IMR-90 (cell line): Measurements from ENCODE around the gene UST. TPM values are rescaled to one million over a fixed set of nuclear protein-coding genes. Genes with fewer than 3 reads are reported as not detected.

Source experiments
- ATAC-seq: fragments of 200-7000 bp; cut with Tn5 transposase; 2 replicates; pipeline ENCODE4 v1.9.1; 2020; ENCODE audit warnings: low read depth, mild to moderate bottlenecking, moderate library complexity
- BruUV-seq: library from RNA; stranded (reverse); fragments of 400-500 nt; replicated peaks from 2 replicates; lab custom pipeline; 2021; lab: Mats Ljungman, UMichigan
- CTCF ChIA-PET: fragments of 300-600 bp; formaldehyde crosslinking; extraction: SDS; loops from one replicate; lab custom pipeline; 2021; ENCODE audit warnings: antibody characterized with exemption; lab: Yijun Ruan, JAX
- POLR2A ChIA-PET: fragments of 300-600 bp; sonication (Branson Sonifier 250); formaldehyde crosslinking; loops from one replicate; lab custom pipeline; 2022; ENCODE audit warnings: antibody characterized with exemption; ENCODE audit not compliant: unreplicated experiment; lab: Charles Lee
- DNase-seq: peaks from one replicate; pipeline ENCODE4 v3.0.0; 2013
- H2AFZ ChIP-seq: replicated peaks from 2 replicates; pipeline ENCODE3; 2013; ENCODE audit warnings: low read length, mild to moderate bottlenecking; ENCODE audit not compliant: poor library complexity
- H2AK5ac ChIP-seq: 2 replicates; pipeline ENCODE4 v1.6.1; 2013; ENCODE audit warnings: low read depth, low read length, inconsistent platforms
- H2AK9ac ChIP-seq: replicated peaks from 2 replicates; pipeline ENCODE3; 2013; ENCODE audit warnings: mild to moderate bottlenecking, low read depth, low read length, moderate library complexity; ENCODE audit not compliant: poor library complexity
- H2BK120ac ChIP-seq: 2 replicates; pipeline ENCODE4 v1.6.1; 2013; ENCODE audit warnings: low read depth, low read length, inconsistent platforms
- H2BK15ac ChIP-seq: 3 replicates; pipeline ENCODE4 v1.6.1; 2013; ENCODE audit warnings: low read depth, low read length, inconsistent platforms
- H2BK20ac ChIP-seq: 2 replicates; pipeline ENCODE4 v1.6.1; 2013; ENCODE audit warnings: low read depth, mild to moderate bottlenecking, inconsistent platforms, low read length, moderate library complexity
- H2BK5ac ChIP-seq: 2 replicates; pipeline ENCODE4 v1.6.1; 2013; ENCODE audit warnings: mild to moderate bottlenecking, low read depth, low read length, inconsistent platforms; ENCODE audit not compliant: poor library complexity, severe bottlenecking
- H3K14ac ChIP-seq: replicated peaks from 2 replicates; pipeline ENCODE4 v1.6.1; 2013; ENCODE audit warnings: low read depth, low read length, inconsistent platforms
- H3K18ac ChIP-seq: 2 replicates; pipeline ENCODE4 v1.6.1; 2013; ENCODE audit warnings: low read depth, low read length, control low read depth
- H3K23ac ChIP-seq: 2 replicates; pipeline ENCODE4 v1.6.1; 2013; ENCODE audit warnings: low read depth, low read length, inconsistent platforms
- H3K27ac ChIP-seq: 2 replicates; pipeline ENCODE4 v1.5.1; 2013; ENCODE audit warnings: mild to moderate bottlenecking, control low read depth, low read length; ENCODE audit not compliant: insufficient read depth
- H3K27me3 ChIP-seq: 2 replicates; pipeline ENCODE4 v1.6.1; 2013; ENCODE audit warnings: low read length; ENCODE audit not compliant: control insufficient read depth, insufficient read depth
- H3K36me3 ChIP-seq: 2 replicates; pipeline ENCODE4 v1.6.1; 2013; ENCODE audit warnings: low read length, mixed read lengths; ENCODE audit not compliant: control insufficient read depth, insufficient read depth
- H3K4ac ChIP-seq: 2 replicates; pipeline ENCODE4 v1.6.1; 2013; ENCODE audit warnings: low read depth, low read length, inconsistent platforms
- H3K4me1 ChIP-seq: 2 replicates; pipeline ENCODE4 v1.6.1; 2013; ENCODE audit warnings: low read length, mixed read lengths; ENCODE audit not compliant: control insufficient read depth, insufficient read depth
- H3K4me2 ChIP-seq: 2 replicates; pipeline ENCODE4 v1.6.1; 2013; ENCODE audit warnings: low read depth, mild to moderate bottlenecking, control low read depth, low read length, moderate library complexity
- H3K4me3 ChIP-seq: 2 replicates; pipeline ENCODE4 v1.5.1; 2013; ENCODE audit warnings: low read depth, mild to moderate bottlenecking, control low read depth, low read length, moderate library complexity; ENCODE audit not compliant: insufficient read depth
- H3K56ac ChIP-seq: 2 replicates; pipeline ENCODE4 v1.6.1; 2013; ENCODE audit warnings: low read length, inconsistent platforms; ENCODE audit not compliant: insufficient read depth; ENCODE audit errors: extremely low read depth
- H3K79me1 ChIP-seq, 2 experiments: 2 replicates each; pipeline ENCODE4 v1.6.1; 2013; ENCODE audit warnings: low read length in 2 of 2, inconsistent platforms in 1 of 2, low read depth in 1 of 2
- H3K9ac ChIP-seq: 2 replicates; pipeline ENCODE4 v1.6.1; 2013; ENCODE audit warnings: low read depth, low read length, control low read depth
- H3K9me1 ChIP-seq: 2 replicates; pipeline ENCODE4 v1.6.1; 2013; ENCODE audit warnings: low read length, inconsistent platforms; ENCODE audit not compliant: insufficient read depth
- H3K9me3 ChIP-seq: 2 replicates; pipeline ENCODE4 v1.6.1; 2013; ENCODE audit warnings: low read length; ENCODE audit not compliant: control insufficient read depth, insufficient read depth
- H4K20me1 ChIP-seq: 2 replicates; pipeline ENCODE4 v1.6.1; 2013; ENCODE audit warnings: low read length, inconsistent platforms; ENCODE audit not compliant: insufficient read depth
- H4K5ac ChIP-seq: 2 replicates; pipeline ENCODE4 v1.6.1; 2013; ENCODE audit warnings: mild to moderate bottlenecking, low read depth, low read length, control low read depth
- H4K8ac ChIP-seq, 2 experiments: 2 replicates each; pipeline ENCODE4 v1.6.1; 2013; ENCODE audit warnings: low read depth in 2 of 2, low read length in 2 of 2, control low read depth in 1 of 2, inconsistent platforms in 1 of 2
- H4K91ac ChIP-seq: 2 replicates; pipeline ENCODE4 v1.6.1; 2013; ENCODE audit warnings: low read depth, low read length, inconsistent platforms; ENCODE audit not compliant: insufficient read depth
- BHLHE40 ChIP-seq: fragments of 150-350 bp; IDR thresholded peaks from 2 replicates; pipeline ENCODE4 v1.6.1; 2016; ENCODE audit warnings: mild to moderate bottlenecking, low read depth, low read length
- CEBPB ChIP-seq: IDR thresholded peaks from 2 replicates; pipeline ENCODE4 v1.6.1; 2012; ENCODE audit warnings: low read depth, low read length, improper control_type of control experiment
- CTCF ChIP-seq: conservative IDR thresholded peaks from 2 replicates; pipeline ENCODE4 v1.5.1; 2012; ENCODE audit warnings: mild to moderate bottlenecking, low read depth, low read length, improper control_type of control experiment
- ELK1 ChIP-seq: fragments of 150-350 bp; IDR thresholded peaks from 2 replicates; pipeline ENCODE4 v1.6.1; 2016; ENCODE audit warnings: low read depth, mild to moderate bottlenecking, low read length, moderate library complexity, borderline replicate concordance
- FOS ChIP-seq: fragments of 150-350 bp; IDR thresholded peaks from 2 replicates; pipeline ENCODE4 v1.6.1; 2016; ENCODE audit warnings: low read depth, low read length
- MAFK ChIP-seq: IDR thresholded peaks from 2 replicates; pipeline ENCODE4 v1.6.1; 2012; ENCODE audit warnings: low read depth, low read length, improper control_type of control experiment
- MAZ ChIP-seq: IDR thresholded peaks from 2 replicates; pipeline ENCODE4 v1.6.1; 2012; ENCODE audit warnings: low read depth, mild to moderate bottlenecking, low read length, improper control_type of control experiment, moderate library complexity, borderline replicate concordance
- NFE2L2 ChIP-seq: fragments of 150-350 bp; IDR thresholded peaks from 2 replicates; pipeline ENCODE4 v1.6.1; 2016; ENCODE audit warnings: low read depth, mild to moderate bottlenecking, low read length
- RAD21 ChIP-seq: IDR thresholded peaks from 2 replicates; pipeline ENCODE4 v1.6.1; 2012; ENCODE audit warnings: low read length, improper control_type of control experiment
- RCOR1 ChIP-seq: IDR thresholded peaks from 2 replicates; pipeline ENCODE4 v1.6.1; 2012; ENCODE audit warnings: mild to moderate bottlenecking, low read length, improper control_type of control experiment; ENCODE audit not compliant: insufficient replicate concordance
- RFX5 ChIP-seq: IDR thresholded peaks from 2 replicates; pipeline ENCODE4 v1.8.0; 2012; ENCODE audit warnings: low read depth, mild to moderate bottlenecking, low read length, moderate library complexity
- SMC3 ChIP-seq: fragments of 150-350 bp; IDR thresholded peaks from 2 replicates; pipeline ENCODE4 v1.6.1; 2016; ENCODE audit warnings: low read depth, mild to moderate bottlenecking, antibody characterized with exemption, low read length, moderate library complexity
- USF2 ChIP-seq: fragments of 150-350 bp; IDR thresholded peaks from 2 replicates; pipeline ENCODE4 v1.6.1; 2017; ENCODE audit warnings: mild to moderate bottlenecking, antibody characterized with exemption, low read length, low read depth
- WGBS, 2 experiments: methylation state at CpG; one replicate each; pipeline versions ENCODE4 v1.1.5 to v1.1.7; 2013; ENCODE audit warnings: missing lambda C conversion rate in 2 of 2; ENCODE audit not compliant: insufficient read length in 1 of 2; ENCODE audit errors: extremely low coverage in 2 of 2; 5-methylcytosine and 5-hydroxymethylcytosine counted together
- dilution Hi-C: fragments of 300-500 bp; cut with HindIII; formaldehyde crosslinking; loops from one replicate; pipeline ENCODE4 v1.14.3; 2018; ENCODE audit warnings: low sequenced_read_pairs; ENCODE audit not compliant: unreplicated experiment
- in situ Hi-C: fragments of 300-500 bp; cut with MboI; formaldehyde crosslinking; loops from 3 replicates; pipeline ENCODE4 v1.14.3; 2019; ENCODE audit warnings: low sequenced_read_pairs, inconsistent platforms, mixed read lengths
- intact Hi-C: fragments of 100-400 bp; cut with micrococcal nuclease; formaldehyde crosslinking; loops from 2 replicates; pipeline ENCODE4 v1.10.0; 2022
- polyA plus RNA-seq, 3 experiments: library from polyadenylated mRNA; depleted of rRNA; stranded (reverse); fragments of >200 nt; gene quantifications; 2 replicates each; pipeline ENCODE4 v1.2.3, GENCODE V29; 2012; ENCODE audit warnings: low replicate concordance in 1 of 3
- total RNA-seq: library from RNA; depleted of rRNA; stranded (reverse); fragments of >200 nt; gene quantifications from 2 replicates; pipeline ENCODE4 v1.2.3, GENCODE V29; 2012

The UST gene
- total and polyA plus RNA-seq, 2 of the 4 experiments (the other 2 are of a cell fraction) = 7.7 to 13.8 TPM

- TF ChIP-seq MAFK = no peak
- no peak for TF ChIP-seq NFE2L2
- TF ChIP-seq MAZ = no peak
- TF ChIP-seq BHLHE40 = no peak
- TF ChIP-seq ELK1 = no peak
- TF ChIP-seq USF2 = no peak
- TF ChIP-seq FOS = no peak
- TF ChIP-seq CTCF = no peak
- no peak for TF ChIP-seq RCOR1
- no peak for TF ChIP-seq SMC3
- no peak for TF ChIP-seq RFX5
- TF ChIP-seq RAD21 = no peak
- TF ChIP-seq CEBPB = no peak
- Histone ChIP-seq H2AFZ (no peak overlapping the region), H3K9ac (no peak overlapping the region), H3K9me1 (no peaks in the 10 kb centered on the region; the same call in 1 of the 2 replicates), H2BK5ac (no peak overlapping the region), H3K56ac (no peak overlapping the region), H3K27ac (no peak overlapping the region), H3K14ac (no peak overlapping the region), H4K5ac (no peak overlapping the region), H2BK120ac (no peak overlapping the region), H3K9me3 (no peaks in the 10 kb centered on the region), H3K4me1 (no peaks in the 10 kb centered on the region), H4K8ac (no peak overlapping the region), H2BK20ac (no peak overlapping the region), H3K23ac (no peak overlapping the region), H3K4me3 (no peak overlapping the region), H2AK9ac (no peak overlapping the region), H4K20me1 (no peaks in the 10 kb centered on the region; the same call in 1 of the 2 replicates), H2AK5ac (no peak overlapping the region), H3K36me3 (no peaks in the 10 kb centered on the region), H3K4ac (no peak overlapping the region), H3K18ac (no peak overlapping the region), H4K91ac (no peak overlapping the region), H3K4me2 (no peak overlapping the region), H2BK15ac (no peak overlapping the region), H3K27me3 (no peaks in the 10 kb centered on the region), H3K79me1 (peaks cover 8 to 16% of the 10 kb centered on the region in 2 experiments)
- dilution Hi-C loops (no loop called here), in situ Hi-C loops (no loop called here), intact Hi-C loops (no loop called here)
- CTCF ChIA-PET = no interaction called here
- no peak for DNase-seq
- no peak for ATAC-seq
- no CpG with 5 or more reads among the region's 7 CpGs for WGBS, 2 experiments
- POLR2A ChIA-PET = no interaction called here
- BruUV-seq = no TSS peak
Measured at GRCh38 chr6:148818939-148819575, 72.2 kb downstream of the UST start.
